Measurements from ENCODE around the gene TMEM178B.

The TMEM178B gene

DNA sequence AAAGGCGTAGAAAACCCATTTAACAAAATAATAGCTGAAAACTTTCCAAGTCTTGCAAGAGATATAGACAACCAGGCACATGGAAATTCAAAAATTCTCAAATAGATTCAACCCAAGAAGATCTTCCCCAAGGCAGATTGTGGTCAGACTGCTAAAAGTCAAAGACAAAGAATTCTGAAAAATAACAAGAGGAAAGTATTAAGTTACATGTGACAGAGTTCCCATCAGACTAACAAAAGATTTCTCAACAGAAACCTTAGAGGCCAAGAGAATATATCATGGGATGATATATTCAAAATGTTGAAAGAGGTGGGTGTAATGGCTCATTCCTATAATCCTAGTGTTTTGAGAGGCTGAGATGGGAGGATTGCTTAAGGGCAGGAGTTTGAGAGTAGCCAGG, 59.8 kb downstream of the TMEM178B start:
- TF ChIP-seq, protein P1, sequence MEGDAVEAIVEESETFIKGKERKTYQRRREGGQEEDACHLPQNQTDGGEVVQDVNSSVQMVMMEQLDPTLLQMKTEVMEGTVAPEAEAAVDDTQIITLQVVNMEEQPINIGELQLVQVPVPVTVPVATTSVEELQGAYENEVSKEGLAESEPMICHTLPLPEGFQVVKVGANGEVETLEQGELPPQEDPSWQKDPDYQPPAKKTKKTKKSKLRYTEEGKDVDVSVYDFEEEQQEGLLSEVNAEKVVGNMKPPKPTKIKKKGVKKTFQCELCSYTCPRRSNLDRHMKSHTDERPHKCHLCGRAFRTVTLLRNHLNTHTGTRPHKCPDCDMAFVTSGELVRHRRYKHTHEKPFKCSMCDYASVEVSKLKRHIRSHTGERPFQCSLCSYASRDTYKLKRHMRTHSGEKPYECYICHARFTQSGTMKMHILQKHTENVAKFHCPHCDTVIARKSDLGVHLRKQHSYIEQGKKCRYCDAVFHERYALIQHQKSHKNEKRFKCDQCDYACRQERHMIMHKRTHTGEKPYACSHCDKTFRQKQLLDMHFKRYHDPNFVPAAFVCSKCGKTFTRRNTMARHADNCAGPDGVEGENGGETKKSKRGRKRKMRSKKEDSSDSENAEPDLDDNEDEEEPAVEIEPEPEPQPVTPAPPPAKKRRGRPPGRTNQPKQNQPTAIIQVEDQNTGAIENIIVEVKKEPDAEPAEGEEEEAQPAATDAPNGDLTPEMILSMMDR (IDR thresholded peaks at IDR 0.05; ENCODE audit: low read depth, low read length, missing control alignments), result no peak
- no peak for DNase-seq (ENCODE audit: low read depth)
- no peak overlapping the region for H3K4me3 ChIP-seq (ENCODE audit: low read depth, low read length)
- in situ Hi-C loops (cut with HindIII; ENCODE audit: low sequenced_read_pairs), result no loop called here

DNA sequence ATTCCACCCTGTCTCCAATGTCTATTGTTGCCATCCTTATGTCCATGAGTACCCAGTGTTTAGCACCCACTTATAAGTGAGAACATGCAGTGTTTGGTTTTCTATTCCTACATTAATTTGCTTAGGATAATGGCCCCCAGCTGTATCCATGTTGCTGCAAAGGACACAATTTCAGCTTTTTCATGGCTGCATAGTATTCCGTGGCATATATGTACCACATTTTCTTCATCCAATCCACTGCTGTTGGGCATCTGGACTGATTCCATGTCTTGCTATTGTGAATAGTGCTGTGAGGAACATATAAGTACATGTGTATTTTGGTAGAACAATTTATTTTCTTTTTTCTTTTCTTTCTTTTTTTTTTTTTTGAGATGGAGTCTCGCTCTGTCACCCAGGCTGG, 68.2 kb downstream of the TMEM178B start:
- no peak for DNase-seq (ENCODE audit: low read depth)
- H3K4me3 ChIP-seq (ENCODE audit: low read depth, low read length), result no peak overlapping the region
- in situ Hi-C loops (cut with HindIII; ENCODE audit: low sequenced_read_pairs), result no loop called here
- TF ChIP-seq, protein P1 (IDR thresholded peaks at IDR 0.05; ENCODE audit: low read depth, low read length, missing control alignments), result no peak

DNA sequence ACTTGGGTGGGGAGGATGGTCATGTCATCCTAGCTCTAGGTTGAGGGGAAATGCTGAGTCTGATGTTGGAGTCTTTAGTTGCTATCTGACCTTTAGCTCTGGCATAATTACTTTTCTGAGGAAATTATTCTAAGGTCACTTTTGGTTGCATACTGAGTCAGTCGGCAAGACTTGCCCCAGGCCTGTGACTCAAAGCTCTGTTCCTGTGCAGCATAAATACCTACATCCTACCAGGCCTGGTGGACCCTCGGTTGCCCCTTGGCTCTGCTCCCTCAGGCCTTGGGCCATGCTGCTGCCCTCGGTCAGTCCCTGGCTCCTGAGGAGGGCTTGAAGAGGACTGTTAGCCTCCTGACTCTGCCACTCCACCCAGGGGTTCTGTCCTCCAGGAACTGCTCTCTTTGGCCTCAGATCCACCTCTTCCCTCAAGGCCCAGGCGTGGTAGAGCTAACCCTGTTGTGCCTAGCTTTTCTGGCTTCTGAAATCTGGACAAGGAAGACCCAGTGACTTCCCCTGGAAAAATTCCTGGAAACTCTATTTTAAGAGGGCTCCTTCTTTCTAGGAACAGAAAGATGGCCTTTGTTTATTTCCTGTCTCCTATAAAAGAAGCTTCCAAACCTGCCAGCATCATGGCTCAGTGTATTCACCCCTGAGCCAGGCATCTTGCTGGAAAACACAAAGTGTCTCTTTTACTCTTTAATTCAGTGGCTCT, 71.2 kb downstream of the TMEM178B start:
- in situ Hi-C loops (cut with HindIII; ENCODE audit: low sequenced_read_pairs), result no loop called here
- TF ChIP-seq, protein P1 (IDR thresholded peaks at IDR 0.05; ENCODE audit: low read depth, low read length, missing control alignments), result no peak
- H3K4me3 ChIP-seq (ENCODE audit: low read depth, low read length), result no peak overlapping the region
- no peak for DNase-seq (ENCODE audit: low read depth)

DNA sequence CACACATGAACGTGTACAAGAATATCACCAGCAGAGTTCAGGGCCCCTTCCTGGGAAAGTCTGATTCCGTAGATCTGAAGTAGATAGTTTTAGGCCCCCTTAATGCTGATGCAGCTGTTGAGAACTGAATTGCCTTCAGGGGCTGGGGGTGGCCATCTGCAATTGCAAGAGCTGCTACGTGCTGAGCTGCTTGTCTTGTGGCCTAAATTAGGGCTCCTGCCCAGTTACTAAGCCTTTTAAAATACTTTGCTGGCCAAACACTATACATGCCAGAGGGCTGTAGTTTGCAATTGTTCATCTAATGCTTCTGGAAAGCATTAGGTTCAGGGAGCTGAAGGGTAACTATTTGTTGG, 71.7 kb downstream of the TMEM178B start:
- TF ChIP-seq, protein P1 (IDR thresholded peaks at IDR 0.05; ENCODE audit: low read depth, low read length, missing control alignments), result no peak
- no peak for DNase-seq (ENCODE audit: low read depth)
- in situ Hi-C loops (cut with HindIII; ENCODE audit: low sequenced_read_pairs), result no loop called here
- H3K4me3 ChIP-seq (ENCODE audit: low read depth, low read length), result no peak overlapping the region

DNA sequence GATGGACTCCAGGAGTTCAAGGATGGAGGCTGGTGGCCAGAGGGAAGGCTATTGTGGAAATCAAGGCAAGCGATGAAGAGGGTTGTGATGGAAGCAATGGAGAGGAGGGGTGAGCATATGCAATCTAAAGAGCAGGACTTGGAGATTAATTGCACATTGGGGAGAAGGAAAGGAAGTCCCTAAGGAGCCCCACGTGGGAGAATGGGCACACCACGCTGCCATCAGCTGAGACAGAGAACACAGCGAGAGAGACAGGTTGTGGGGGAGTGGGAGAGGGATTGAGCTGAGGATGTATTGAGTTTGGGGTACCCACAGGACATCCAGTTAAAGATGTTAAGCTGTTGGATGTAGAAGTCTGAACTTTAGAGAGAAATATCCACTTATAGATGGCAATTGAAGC, 73.6 kb downstream of the TMEM178B start:
- DNase-seq (ENCODE audit: low read depth), result no peak
- TF ChIP-seq, protein P1 (IDR thresholded peaks at IDR 0.05; ENCODE audit: low read depth, low read length, missing control alignments), result no peak
- in situ Hi-C loops (cut with HindIII; ENCODE audit: low sequenced_read_pairs), result no loop called here
- H3K4me3 ChIP-seq (ENCODE audit: low read depth, low read length), result no peak overlapping the region

DNA sequence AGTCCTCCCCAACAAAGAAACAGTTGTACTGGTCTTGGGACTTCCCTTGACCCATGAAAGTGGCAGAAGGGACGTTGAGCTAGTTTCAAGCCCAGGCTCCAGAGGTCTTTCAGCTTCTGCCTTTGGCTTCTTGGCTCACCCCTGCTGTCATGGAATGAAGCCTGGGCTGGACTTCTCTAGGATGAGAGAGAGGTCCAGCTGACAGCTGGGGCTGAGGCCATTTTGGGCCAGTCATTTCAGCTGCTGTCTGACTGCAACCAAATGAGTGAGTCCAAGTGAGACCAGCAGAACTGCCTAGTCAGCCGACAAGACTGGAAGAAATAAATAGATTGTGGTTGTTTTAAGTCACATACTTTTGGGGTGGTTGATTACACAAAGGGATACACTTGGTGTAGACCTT, 76.6 kb downstream of the TMEM178B start:
- TF ChIP-seq, protein P1 (IDR thresholded peaks at IDR 0.05; ENCODE audit: low read depth, low read length, missing control alignments), result no peak
- no peak overlapping the region for H3K4me3 ChIP-seq (ENCODE audit: low read depth, low read length)
- in situ Hi-C loops (cut with HindIII; ENCODE audit: low sequenced_read_pairs), result no loop called here
- no peak for DNase-seq (ENCODE audit: low read depth)
